A549 (cell line): Measurements from ENCODE around the gene RPTOR. TPM values are rescaled to one million over a fixed set of nuclear protein-coding genes. Genes with fewer than 3 reads are reported as not detected.

ENCODE experiments used
- ATAC-seq, 2 experiments: fragments of 200-7000 bp in 1 of 2; fragments of >200 bp in 1 of 2; cut with Nextera tagmentation in 1 of 2; cut with Tn5 transposase in 1 of 2; 3 replicates each; pipeline versions ENCODE4 v1.8.0 to v1.9.1; 2018 to 2020; ENCODE audit warnings: mild to moderate bottlenecking in 1 of 2, moderate library complexity in 1 of 2
- CTCF ChIA-PET: fragments of 300-600 bp; sonication (Branson Sonifier 250); formaldehyde crosslinking; extraction: SDS; loops from one replicate; lab custom pipeline; 2021; ENCODE audit warnings: antibody characterized with exemption, inconsistent platforms; lab: Yijun Ruan, JAX
- POLR2A ChIA-PET: fragments of 350-600 bp; formaldehyde crosslinking; extraction: SDS; loops from one replicate; lab custom pipeline; 2021; ENCODE audit warnings: antibody characterized with exemption, inconsistent platforms; lab: Yijun Ruan, JAX
- DNase-seq, 2 experiments: peaks; one replicate each; pipeline versions ENCODE4 v3.0.0 to v3.0.0-alpha.2; 2011 to 2016; ENCODE audit warnings: low read depth in 1 of 2, low spot score in 1 of 2
- FAIRE-seq: peaks from 2 replicates; lab custom pipeline; 2011; peaks lifted over from hg19 to GRCh38; lab: Jason Lieb, UNC
- H3K27ac ChIP-seq, 2 experiments: fragments of >200 bp; sonication (Bioruptor Twin); formaldehyde crosslinking; 3 replicates each; pipeline ENCODE4 v1.5.1; 2016 to 2017
- H3K4me1 ChIP-seq: fragments of >200 bp; sonication (Bioruptor Twin); formaldehyde crosslinking; 3 replicates; pipeline ENCODE4 v1.6.1; 2016
- H3K4me2 ChIP-seq: fragments of >200 bp; sonication (Bioruptor Twin); formaldehyde crosslinking; 3 replicates; pipeline ENCODE4 v1.6.1; 2016
- H3K4me3 ChIP-seq: fragments of >200 bp; sonication (Bioruptor Twin); formaldehyde crosslinking; 3 replicates; pipeline ENCODE4 v1.5.1; 2016
- H3K9me3 ChIP-seq: fragments of >200 bp; sonication (Bioruptor Twin); formaldehyde crosslinking; 3 replicates; pipeline ENCODE4 v1.6.1; 2016
- BHLHE40 ChIP-seq: IDR thresholded peaks from 2 replicates; pipeline ENCODE4 v1.6.1; 2012; ENCODE audit warnings: low read depth, low read length, inconsistent platforms
- CHD4 ChIP-seq: fragments of 200-600 bp; sonication (generic); IDR thresholded peaks from 2 replicates; pipeline ENCODE4 v1.6.1; 2016; ENCODE audit warnings: antibody characterized with exemption, mild to moderate bottlenecking, borderline replicate concordance
- ESRRA ChIP-seq: fragments of 150-350 bp; IDR thresholded peaks from 2 replicates; pipeline ENCODE4 v1.6.1; 2014; ENCODE audit warnings: mild to moderate bottlenecking, low read length, borderline replicate concordance
- FOSB ChIP-seq: fragments of 250-450 bp; sonication (Bioruptor Pico); IDR thresholded peaks from 2 replicates; pipeline ENCODE4 v1.5.0; 2020; ENCODE audit warnings: mild to moderate bottlenecking, moderate library complexity
- FOSL2 ChIP-seq, 2 experiments: fragments of 450-650 bp in 1 of 2; fragments of >200 bp in 1 of 2; sonication (Bioruptor Twin) in 1 of 2; formaldehyde crosslinking; IDR thresholded peaks; 2 replicates each; pipeline versions ENCODE4 v1.5.0 to v1.6.1; 2016 to 2020; ENCODE audit warnings: mild to moderate bottlenecking in 1 of 2, moderate library complexity in 1 of 2
- HEYL ChIP-seq: fragments of 250-450 bp; sonication (Bioruptor Pico); IDR thresholded peaks from 2 replicates; pipeline ENCODE4 v1.8.0; 2021; ENCODE audit warnings: mild to moderate bottlenecking, moderate library complexity
- HOXB13 ChIP-seq: fragments of 250-450 bp; sonication (Bioruptor Pico); IDR thresholded peaks from 2 replicates; pipeline ENCODE4 v1.5.0; 2020; ENCODE audit warnings: low read depth, mild to moderate bottlenecking, moderate library complexity
- JUN ChIP-seq, 2 experiments: fragments of >200 bp; sonication (Bioruptor Twin); formaldehyde crosslinking; IDR thresholded peaks; 2 replicates in 1 of 2; 3 replicates in 1 of 2; pipeline ENCODE4 v1.6.1; 2016 to 2017
- MAFK ChIP-seq: fragments of 450-650 bp; IDR thresholded peaks from 2 replicates; pipeline ENCODE4 v1.6.1; 2014; ENCODE audit not compliant: partially characterized antibody
- MAZ ChIP-seq: fragments of 150-350 bp; IDR thresholded peaks from 2 replicates; pipeline ENCODE4 v1.6.1; 2014; ENCODE audit warnings: antibody characterized with exemption, low read depth, low read length, borderline replicate concordance
- NPAS2 ChIP-seq: fragments of 250-450 bp; sonication (Bioruptor Pico); IDR thresholded peaks from 2 replicates; pipeline ENCODE4 v1.8.0; 2022; ENCODE audit warnings: mild to moderate bottlenecking, moderate library complexity, borderline replicate concordance
- RARB ChIP-seq: fragments of 250-450 bp; sonication (Bioruptor Pico); IDR thresholded peaks from 2 replicates; pipeline ENCODE4 v1.8.0; 2021; ENCODE audit warnings: mild to moderate bottlenecking, moderate library complexity
- RNF2 ChIP-seq: fragments of 200-600 bp; sonication (generic); IDR thresholded peaks from 2 replicates; pipeline ENCODE4 v1.6.1; 2016; ENCODE audit warnings: low read depth, mild to moderate bottlenecking, antibody characterized with exemption, moderate library complexity, borderline replicate concordance
- SMC3 ChIP-seq: fragments of >200 bp; sonication (Bioruptor Twin); formaldehyde crosslinking; IDR thresholded peaks from 3 replicates; pipeline ENCODE4 v1.6.1; 2018; ENCODE audit warnings: inconsistent platforms
- TP53 ChIP-seq: fragments of 250-450 bp; sonication (Bioruptor Pico); IDR thresholded peaks from 2 replicates; pipeline ENCODE4 v1.5.0; 2021; ENCODE audit warnings: mild to moderate bottlenecking, moderate library complexity
- WGBS: methylation state at CpG from one replicate; pipeline ENCODE4 v1.1.6; 2017; ENCODE audit errors: missing lambda C conversion rate; 5-methylcytosine and 5-hydroxymethylcytosine counted together
- polyA plus RNA-seq, 4 experiments: library from polyadenylated mRNA; depleted of rRNA in 3 of 4; stranded (reverse); fragments of >200 nt; fragmentation: RNase III in 1 of 4; extraction: RNeasy Plus Mini Kit Qiagen cat#74134 plus additional on column Dnase treatment in 1 of 4; gene quantifications; 2 replicates in 3 of 4; 3 replicates in 1 of 4; pipeline ENCODE4 v1.2.3, GENCODE V29; 2011 to 2017
- TF ChIP-seq, protein P1 (sequence below): fragments of 450-650 bp; IDR thresholded peaks from 2 replicates; pipeline ENCODE4 v1.6.1; 2014; ENCODE audit warnings: antibody characterized with exemption
- TF ChIP-seq, protein P2 (sequence below): fragments of 200-600 bp; sonication (generic); IDR thresholded peaks from 2 replicates; pipeline ENCODE4 v1.6.1; 2016; ENCODE audit warnings: antibody characterized with exemption, mild to moderate bottlenecking, moderate library complexity
- TF ChIP-seq, protein P3 (sequence below): fragments of 250-450 bp; sonication (Bioruptor Pico); IDR thresholded peaks from 2 replicates; pipeline ENCODE4 v1.5.0; 2021; ENCODE audit warnings: mild to moderate bottlenecking, moderate library complexity, borderline replicate concordance
- TF ChIP-seq, protein P4 (sequence below): fragments of 250-450 bp; sonication (Bioruptor Pico); IDR thresholded peaks from 2 replicates; pipeline ENCODE4 v1.5.0; 2020; ENCODE audit warnings: low read depth, mild to moderate bottlenecking, moderate library complexity
- TF ChIP-seq, protein P5 (sequence below): IDR thresholded peaks from 2 replicates; pipeline ENCODE4 v1.6.1; 2012

RPTOR gene
- polyA plus RNA-seq, 2 of the 4 experiments (the other 2 are of a cell fraction), result 10.8 to 27.1 TPM

DNA sequence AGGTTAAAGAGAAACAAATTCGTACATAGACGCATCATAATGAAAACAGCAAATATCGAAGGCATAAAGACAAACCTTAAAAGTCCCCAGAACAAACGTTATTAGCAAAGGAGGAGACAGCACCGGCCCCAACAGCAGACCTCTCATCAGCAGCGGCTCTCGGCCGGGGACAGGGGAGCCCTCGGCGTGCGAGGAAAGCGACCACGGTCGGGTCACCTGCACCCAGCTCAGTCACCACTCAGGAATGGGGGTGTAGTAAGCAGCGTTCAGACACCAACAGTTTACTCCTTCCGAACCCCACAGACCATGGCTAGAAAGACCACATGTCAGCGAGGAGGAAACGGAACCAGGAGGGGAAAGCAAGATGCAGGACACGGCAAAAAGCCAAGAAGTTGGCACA, 337.7 kb downstream of the RPTOR start:
- Histone ChIP-seq H3K9me3 (no peaks in the 10 kb centered on the region), H3K4me2 (no peak overlapping the region), H3K4me1 (no peaks in the 10 kb centered on the region), H3K27ac (no peak overlapping the region), H3K4me3 (no peak overlapping the region)
- TF ChIP-seq BHLHE40 (no peak), RNF2 (no peak), HEYL (CRISPR knock-in tag) (no peak), CHD4 (no peak), FOSB (no peak), JUN (IDR thresholded peaks at IDR 0.05) (no peak), ESRRA (no peak), TP53 (no peak), FOSL2 (IDR thresholded peaks at IDR 0.05) (no peak), FOSL2 (CRISPR knock-in tag; IDR thresholded peaks at IDR 0.05) (no peak), MAZ (no peak)
- TF ChIP-seq, protein P1, sequence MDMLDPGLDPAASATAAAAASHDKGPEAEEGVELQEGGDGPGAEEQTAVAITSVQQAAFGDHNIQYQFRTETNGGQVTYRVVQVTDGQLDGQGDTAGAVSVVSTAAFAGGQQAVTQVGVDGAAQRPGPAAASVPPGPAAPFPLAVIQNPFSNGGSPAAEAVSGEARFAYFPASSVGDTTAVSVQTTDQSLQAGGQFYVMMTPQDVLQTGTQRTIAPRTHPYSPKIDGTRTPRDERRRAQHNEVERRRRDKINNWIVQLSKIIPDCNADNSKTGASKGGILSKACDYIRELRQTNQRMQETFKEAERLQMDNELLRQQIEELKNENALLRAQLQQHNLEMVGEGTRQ, result no peak
- TF ChIP-seq, protein P2, sequence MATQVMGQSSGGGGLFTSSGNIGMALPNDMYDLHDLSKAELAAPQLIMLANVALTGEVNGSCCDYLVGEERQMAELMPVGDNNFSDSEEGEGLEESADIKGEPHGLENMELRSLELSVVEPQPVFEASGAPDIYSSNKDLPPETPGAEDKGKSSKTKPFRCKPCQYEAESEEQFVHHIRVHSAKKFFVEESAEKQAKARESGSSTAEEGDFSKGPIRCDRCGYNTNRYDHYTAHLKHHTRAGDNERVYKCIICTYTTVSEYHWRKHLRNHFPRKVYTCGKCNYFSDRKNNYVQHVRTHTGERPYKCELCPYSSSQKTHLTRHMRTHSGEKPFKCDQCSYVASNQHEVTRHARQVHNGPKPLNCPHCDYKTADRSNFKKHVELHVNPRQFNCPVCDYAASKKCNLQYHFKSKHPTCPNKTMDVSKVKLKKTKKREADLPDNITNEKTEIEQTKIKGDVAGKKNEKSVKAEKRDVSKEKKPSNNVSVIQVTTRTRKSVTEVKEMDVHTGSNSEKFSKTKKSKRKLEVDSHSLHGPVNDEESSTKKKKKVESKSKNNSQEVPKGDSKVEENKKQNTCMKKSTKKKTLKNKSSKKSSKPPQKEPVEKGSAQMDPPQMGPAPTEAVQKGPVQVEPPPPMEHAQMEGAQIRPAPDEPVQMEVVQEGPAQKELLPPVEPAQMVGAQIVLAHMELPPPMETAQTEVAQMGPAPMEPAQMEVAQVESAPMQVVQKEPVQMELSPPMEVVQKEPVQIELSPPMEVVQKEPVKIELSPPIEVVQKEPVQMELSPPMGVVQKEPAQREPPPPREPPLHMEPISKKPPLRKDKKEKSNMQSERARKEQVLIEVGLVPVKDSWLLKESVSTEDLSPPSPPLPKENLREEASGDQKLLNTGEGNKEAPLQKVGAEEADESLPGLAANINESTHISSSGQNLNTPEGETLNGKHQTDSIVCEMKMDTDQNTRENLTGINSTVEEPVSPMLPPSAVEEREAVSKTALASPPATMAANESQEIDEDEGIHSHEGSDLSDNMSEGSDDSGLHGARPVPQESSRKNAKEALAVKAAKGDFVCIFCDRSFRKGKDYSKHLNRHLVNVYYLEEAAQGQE, result no peak
- TF ChIP-seq, protein P3, sequence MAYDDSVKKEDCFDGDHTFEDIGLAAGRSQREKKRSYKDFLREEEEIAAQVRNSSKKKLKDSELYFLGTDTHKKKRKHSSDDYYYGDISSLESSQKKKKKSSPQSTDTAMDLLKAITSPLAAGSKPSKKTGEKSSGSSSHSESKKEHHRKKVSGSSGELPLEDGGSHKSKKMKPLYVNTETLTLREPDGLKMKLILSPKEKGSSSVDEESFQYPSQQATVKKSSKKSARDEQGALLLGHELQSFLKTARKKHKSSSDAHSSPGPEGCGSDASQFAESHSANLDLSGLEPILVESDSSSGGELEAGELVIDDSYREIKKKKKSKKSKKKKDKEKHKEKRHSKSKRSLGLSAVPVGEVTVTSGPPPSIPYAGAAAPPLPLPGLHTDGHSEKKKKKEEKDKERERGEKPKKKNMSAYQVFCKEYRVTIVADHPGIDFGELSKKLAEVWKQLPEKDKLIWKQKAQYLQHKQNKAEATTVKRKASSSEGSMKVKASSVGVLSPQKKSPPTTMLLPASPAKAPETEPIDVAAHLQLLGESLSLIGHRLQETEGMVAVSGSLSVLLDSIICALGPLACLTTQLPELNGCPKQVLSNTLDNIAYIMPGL (CRISPR knock-in tag), result no peak
- 89% methylated on average over 19 of the region's 19 CpGs for whole genome bisulfite sequencing
- DNase-seq (no peak), ATAC-seq (no peak), FAIRE-seq (no peak)
- ChIA-PET POLR2A (no interaction called here), CTCF (interaction anchor here (2.0 to 2.9 kb wide), 2 partner anchors 10 to 17 kb away, joined by 8 to 11 read pairs; no protein-coding TSS in a partner anchor)

DNA sequence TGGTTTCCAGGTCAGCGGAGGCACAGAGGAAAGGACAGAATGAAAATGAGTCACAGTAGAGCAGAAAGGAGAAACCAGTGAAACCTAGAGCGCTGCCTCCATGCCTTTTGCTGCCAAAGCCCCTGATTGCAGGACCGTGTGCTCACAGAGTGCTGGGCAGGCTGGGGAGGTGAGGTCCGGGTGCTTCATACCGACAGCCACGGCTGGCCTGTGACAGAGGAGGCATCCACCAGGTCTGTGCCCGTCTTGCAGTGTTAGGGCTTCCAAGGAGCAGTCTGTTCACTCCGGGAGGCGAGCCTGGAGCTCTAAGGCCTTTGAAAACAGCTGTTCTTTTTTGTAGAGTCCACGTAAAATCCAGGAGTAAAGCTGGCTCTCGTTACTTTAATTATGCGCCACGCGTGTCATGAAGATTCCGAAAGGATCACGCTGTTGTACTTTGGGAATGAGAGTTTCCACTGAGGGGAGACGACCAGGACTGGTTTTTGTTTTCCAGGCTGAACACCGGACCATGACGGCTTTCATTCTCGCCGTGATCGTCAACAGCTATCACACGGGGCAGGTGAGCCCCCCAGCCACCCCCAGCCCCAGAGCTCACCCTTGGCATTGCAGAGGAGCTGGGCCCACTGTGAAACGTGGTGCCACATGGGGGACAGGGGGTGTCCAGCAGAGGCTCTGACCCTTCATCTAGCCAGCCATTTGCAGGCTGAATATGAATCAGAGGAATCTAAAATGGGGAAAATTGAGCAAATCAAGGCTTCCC, 338.5 kb downstream of the RPTOR start:
- no peak for TF ChIP-seq RARB (CRISPR knock-in tag)
- TF ChIP-seq SMC3, result no peak
- TF ChIP-seq, protein P4, sequence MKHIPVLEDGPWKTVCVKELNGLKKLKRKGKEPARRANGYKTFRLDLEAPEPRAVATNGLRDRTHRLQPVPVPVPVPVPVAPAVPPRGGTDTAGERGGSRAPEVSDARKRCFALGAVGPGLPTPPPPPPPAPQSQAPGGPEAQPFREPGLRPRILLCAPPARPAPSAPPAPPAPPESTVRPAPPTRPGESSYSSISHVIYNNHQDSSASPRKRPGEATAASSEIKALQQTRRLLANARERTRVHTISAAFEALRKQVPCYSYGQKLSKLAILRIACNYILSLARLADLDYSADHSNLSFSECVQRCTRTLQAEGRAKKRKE (CRISPR knock-in tag), result no peak
- TF ChIP-seq HOXB13 (CRISPR knock-in tag), result no peak
- TF ChIP-seq, protein P5, sequence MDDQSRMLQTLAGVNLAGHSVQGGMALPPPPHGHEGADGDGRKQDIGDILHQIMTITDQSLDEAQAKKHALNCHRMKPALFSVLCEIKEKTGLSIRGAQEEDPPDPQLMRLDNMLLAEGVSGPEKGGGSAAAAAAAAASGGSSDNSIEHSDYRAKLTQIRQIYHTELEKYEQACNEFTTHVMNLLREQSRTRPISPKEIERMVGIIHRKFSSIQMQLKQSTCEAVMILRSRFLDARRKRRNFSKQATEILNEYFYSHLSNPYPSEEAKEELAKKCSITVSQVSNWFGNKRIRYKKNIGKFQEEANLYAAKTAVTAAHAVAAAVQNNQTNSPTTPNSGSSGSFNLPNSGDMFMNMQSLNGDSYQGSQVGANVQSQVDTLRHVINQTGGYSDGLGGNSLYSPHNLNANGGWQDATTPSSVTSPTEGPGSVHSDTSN, result no peak
- no peak for TF ChIP-seq MAFK
- TF ChIP-seq CHD4, result no peak
- no peak for TF ChIP-seq NPAS2
- ChIA-PET POLR2A (no interaction called here), CTCF (interaction anchor here (0.8 to 2.2 kb wide), 5 partner anchors 11 to 24 kb away, joined by 3 to 14 read pairs (median 4); no protein-coding TSS in a partner anchor)
- ATAC-seq, result no peak
- Histone ChIP-seq H3K4me2 (no peak overlapping the region), H3K9me3 (no peaks in the 10 kb centered on the region), H3K4me1 (no peaks in the 10 kb centered on the region), H3K27ac (no peak overlapping the region), H3K4me3 (no peak overlapping the region)
- FAIRE-seq, result no peak
- no peak for DNase-seq
- 90% methylated on average over 24 of the region's 24 CpGs for WGBS
